GM18502 (cell line): Measurements from ENCODE around the gene EVA1A.

ENCODE experiments used
- ATAC-seq: cut with Tn5 transposase; IDR thresholded peaks from one replicate; pipeline ENCODE4 v1.9.1; 2021; ENCODE audit warnings: mild to moderate bottlenecking; ENCODE audit not compliant: unreplicated experiment, poor library complexity

Gene EVA1A

GRCh38 chr2:75521225-75521872 is 39.4 kb downstream of the EVA1A start:
- ATAC-seq: no peak

DNA sequence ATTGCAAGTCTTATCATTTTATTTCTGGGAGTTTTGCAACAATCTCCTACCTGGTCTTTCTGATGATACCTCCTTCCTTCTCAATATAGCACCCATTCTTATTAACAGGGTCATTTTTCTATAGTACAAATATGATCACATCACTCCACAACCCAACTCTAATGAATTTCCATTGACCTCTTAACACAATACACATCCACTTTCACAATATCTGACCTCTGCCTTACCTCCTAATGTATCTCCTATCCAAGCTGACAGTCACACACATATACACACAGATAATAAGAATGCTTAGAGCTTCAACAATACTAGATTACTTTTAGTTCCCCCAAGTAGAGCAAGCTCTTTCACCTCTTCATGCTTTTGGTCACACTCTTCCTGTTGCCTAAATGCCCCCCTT is 40.9 kb downstream of the EVA1A start:
- ATAC-seq: no peak

DNA sequence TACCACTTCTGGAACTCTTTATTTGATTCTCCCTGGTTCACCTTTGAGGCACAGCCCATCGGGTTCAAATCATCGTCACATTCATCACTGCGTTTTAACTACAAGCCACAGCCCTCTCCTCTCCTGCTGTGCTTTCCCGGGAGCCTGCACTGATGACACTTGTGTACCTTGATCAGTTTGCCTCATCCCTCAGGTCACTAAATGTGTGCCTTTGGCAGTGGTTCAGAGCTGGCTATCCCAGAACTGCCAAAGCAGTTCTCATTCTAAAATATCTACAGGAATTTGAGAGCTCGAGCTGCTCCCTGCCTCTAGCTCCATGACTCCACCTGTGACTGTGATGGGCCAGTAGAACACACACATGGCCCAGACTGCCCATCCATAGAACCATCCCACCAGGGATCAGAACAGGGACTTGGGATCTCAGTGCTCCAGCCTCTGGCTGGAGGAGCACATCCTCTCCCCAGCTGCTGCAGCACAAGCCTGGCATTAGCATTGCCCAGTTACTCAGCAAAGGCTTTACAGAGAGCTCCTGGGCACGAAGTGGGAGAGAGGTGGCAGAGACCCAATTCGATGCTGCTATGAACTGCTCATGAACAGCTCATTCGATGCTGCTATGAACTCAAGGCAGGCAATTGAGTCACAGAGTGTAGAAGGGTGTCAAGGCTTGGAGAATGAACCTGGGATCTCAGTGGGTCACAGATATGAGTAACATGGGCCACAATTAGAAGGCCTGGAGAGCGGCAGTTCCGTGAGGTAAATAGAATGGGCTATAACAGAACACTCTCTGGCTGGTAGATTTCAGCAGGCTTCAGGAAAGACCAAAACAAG is 41.9 kb downstream of the EVA1A start:
- no peak for ATAC-seq

DNA sequence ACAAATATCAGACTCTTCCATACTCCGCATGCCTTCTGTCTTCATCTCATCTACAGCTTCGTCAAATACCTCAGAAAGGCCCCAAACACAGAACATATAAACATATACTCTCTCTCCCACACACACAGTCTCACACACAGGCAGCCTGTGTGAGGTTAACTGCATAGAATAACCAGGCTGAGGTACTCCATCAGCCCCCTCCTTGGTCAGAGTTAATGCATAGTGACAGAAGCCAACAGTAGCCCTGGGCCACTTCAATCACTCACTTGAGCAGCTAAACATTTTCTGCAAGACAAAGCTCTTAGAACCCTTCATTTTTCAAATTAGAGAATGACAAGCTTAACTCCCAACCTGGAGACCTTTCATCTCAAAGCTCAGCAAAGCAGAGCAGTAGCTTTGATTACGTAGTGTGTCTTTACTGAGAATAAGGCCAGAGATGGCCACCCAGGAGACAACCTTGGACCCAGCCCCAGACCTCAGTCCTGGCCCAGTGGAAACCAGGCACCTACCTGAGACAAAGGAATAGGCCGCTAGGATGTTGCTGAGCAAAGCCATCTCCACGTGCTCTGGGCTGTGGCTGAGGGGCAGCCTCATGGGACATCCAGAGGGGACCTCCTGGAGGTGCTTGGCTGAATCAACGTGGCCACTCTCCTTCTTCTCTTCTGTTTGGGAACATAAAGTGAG is 43.0 kb downstream of the EVA1A start:
- no peak for ATAC-seq

DNA sequence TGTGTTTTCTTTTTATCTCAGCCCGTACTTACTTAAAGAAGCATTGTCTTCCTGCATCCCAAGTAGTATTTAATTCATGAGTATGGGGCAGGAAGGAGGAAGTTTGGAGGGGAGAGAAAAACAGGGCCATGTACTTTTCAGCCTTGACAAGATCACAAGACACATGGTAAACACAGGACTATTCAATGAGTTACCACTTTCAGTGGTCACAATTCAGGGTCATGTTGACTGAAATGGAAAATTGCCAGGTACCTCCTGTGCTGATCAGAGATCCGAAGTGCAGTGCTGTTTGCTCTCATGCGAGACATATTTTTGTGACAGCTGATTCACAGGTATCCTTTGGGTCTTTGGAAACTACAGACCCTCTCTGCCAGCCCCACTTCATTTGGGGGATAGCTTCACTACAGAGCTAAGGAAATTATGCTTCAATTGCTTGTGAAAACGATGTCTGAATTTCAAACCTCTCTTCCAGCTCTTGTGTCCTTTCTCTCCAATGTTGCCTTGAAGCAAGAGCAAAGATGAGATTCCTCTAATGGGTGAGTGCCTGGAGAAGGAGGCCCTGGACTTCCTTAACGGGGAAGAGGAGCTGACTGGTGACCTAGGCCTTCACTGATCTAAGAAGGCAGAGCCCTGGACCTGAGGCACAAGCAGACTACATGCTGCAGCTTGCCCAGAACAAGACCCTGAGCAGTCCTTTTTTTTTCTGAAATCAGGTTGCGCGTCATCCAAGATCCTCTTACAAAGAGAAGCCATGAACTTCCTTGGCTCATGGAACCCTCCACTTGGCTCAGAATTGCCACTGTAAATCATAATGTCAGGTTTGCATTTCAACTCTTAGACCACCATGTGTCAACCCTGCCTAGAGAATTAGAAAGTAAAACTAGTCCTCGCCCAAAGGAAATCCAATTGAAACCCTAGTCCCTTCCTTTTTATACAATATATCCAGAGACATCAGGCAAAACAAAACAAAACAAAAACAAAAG is 44.1 kb downstream of the EVA1A start:
- ATAC-seq: peak; percentile 55

DNA sequence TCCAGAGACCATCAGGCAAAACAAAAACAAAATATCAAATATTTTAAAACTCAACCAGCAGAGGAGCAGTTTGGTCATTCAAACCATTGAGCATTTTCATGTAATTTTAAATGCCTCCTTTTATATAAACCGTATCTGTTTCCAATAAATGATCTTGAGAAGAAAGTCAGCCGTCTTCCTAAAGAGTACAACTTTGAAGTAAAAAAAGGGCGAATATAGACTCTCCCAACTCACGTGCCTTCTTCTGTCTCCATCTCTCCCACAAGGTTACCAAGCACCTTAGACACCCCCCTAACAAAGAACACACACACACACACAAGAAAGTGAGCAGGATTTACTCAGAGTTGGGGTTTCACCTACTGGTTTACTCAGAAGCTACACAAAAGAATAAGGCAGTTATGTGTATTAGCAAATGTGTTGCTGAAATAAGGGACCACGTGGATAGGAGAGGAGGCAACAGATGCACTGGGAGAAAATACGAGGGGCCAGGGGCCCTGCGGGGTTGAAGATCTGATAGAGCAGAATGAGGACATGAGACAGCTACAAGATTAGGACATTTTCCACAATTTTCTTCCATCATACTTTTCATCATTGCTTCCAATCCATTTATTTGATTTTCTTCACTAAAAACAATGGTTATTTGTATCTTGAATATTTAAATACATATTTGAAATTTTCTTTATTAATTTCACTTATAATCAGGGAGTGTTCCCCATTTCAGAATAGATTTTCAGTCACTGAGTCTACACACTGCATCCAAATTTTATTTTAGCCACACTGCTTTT is 45.0 kb downstream of the EVA1A start:
- no peak for ATAC-seq

DNA sequence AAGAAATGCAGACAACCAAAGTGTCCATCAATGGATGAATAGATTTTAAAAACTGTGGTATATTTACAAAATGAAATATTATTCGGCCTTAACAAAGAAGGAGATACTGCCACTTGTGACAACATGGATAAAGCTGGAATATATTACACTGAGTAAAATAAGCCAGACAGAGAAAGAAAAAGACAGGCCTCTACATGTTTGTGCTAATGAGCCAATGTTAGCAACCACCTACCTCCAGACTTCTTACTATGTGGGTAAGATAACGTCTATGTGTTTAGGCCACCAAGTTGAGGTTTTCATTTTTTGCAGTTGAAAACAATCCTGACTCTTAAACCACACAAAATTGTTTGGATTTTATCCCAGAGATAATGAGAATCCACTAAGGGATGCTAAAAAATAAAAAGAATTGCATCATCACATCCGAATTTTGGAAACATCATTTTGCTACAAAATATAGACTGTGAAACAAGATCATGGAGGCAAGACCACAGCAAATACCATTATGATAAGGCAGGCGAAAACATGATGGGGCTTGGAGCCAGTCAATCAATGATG is 47.0 kb downstream of the EVA1A start:
- no peak for ATAC-seq

GRCh38 chr2:75512455-75513212 is 48.1 kb downstream of the EVA1A start:
- ATAC-seq: no peak

DNA sequence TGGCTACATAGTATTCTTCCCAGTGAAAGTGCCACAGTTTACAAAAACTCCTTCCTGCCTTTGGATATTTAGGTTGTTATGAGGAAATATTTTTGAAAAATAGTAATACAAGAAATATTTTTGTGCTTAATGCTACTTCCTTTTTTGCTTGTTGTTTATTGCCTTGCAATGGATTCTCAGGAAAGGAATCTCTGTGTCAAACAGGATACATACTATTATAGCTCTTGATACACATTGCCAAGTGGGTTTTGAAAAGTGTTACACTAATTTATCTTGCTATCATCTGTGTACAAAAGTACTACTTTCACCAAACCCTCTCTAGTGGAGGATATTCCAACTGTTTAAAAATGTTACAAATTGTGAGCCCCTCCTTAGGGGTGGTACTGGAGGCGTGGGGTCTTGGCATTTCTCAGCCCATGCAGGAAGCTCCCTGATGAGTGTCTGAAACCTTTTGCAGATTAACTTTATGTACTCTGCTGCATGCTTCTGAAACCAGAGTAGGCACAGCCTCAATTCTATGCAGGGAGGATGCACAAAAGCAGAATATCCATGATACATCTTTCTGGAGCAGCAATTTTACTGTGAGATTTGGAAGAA is 54.5 kb downstream of the EVA1A start:
- no peak for ATAC-seq

DNA sequence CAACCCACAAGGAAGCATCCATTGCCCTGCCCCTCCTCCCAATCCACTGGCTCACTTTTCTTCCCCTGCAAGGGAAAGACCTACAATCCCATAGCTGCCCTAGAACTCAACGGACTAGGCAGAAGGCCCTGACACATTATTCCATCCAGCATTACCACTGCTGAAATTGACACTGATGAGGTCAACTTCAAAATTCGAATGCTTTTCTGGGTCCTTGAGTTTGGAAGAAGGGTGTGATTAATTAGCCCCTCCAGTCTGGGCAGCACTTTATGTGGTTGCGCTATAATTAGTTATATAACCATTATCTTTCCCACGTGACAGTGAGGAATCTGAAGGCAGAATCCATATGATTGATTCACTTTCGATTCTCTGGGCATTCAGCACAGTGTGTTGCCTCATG is 55.7 kb downstream of the EVA1A start:
- no peak for ATAC-seq

GRCh38 chr2:75503048-75503607 is 57.6 kb downstream of the EVA1A start:
- no peak for ATAC-seq

GRCh38 chr2:75500633-75501032 is 60.1 kb downstream of the EVA1A start:
- no peak for ATAC-seq

- no peak for ATAC-seq
Measured at GRCh38 chr2:75499534-75499933, 61.2 kb downstream of the EVA1A start.

DNA sequence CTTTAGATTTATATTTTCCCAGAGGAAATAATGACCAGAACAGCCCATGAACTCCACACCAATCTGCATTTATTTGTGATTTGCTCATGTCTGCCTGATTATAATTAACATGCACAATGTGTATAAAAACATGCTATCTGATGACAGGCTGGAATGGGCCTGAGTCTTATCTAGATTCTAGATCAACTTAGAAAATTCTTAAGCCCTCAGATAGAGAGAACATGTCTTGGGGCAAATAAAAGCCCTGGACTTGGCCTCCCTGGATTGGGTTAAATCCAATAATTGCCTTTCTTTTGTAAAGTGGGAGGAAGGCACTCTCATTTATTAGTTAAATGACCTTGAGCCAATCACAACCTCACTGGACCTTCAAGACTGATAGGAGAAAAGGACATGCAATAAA is 61.8 kb downstream of the EVA1A start:
- ATAC-seq: no peak

DNA sequence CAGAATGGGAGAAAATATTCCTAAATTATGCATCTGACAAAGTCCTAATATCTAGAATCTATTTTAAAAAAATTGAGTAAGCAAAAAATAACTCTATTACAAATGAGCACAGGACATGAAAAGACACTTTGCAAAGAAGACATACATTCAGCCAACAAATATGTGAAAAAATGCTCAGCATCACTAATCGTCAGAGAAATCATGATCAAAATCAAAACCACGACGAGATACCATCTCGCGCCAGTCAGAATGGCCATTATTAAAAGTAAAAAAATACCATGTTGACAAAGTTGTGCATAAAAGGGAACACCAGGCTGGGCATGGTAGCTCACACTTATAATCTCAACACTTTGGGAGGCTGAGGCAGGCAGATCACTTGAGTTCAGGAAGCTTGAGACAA is 63.5 kb downstream of the EVA1A start:
- ATAC-seq: no peak

GRCh38 chr2:75495862-75496261 is 64.9 kb downstream of the EVA1A start:
- ATAC-seq: no peak

DNA sequence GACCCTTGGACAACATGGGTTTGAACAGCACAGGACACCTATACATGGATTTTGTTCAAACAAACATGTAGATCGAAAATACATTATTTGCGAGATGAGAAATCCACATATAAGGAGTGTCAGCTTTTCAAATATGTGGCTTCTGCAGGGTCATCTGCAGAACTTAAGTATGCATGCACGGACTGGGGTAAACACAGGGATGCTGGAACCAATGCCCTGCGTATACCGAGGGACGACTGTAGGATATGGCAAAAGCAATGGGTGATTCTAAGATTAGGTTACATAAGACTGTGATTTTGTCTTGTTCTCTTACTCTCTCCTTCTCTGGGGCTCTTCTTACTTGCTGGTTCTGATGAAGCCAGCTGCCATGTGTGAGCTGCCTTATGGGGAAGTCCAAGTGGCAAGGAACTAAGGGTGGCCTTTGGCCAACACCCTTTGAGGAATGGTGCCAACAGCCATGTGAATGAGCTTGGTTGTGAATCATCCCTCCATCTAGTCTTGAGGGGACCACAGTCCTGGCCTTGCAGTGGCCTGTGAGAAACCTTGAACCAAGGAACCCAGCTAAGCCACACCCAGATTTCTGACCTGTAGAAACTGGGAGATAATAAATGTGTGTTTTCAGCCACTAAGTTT is 66.5 kb downstream of the EVA1A start:
- no peak for ATAC-seq
